Activated CD4-positive, CD25-positive, alpha-beta regulatory T cell treated with anti-CD3 and anti-CD28 coated beads, Interleukin-2, amount 50 U/mL, for 24 hours (primary cell): ENCODE measurements around the gene CDCP1.

Experiments
- ATAC-seq, 2 donors: fragments of 150-1000 bp; cut with Tn5 transposase; one replicate each; pipeline ENCODE4 v1.10.0; 2021; ENCODE audit warnings: mild to moderate bottlenecking in 1 of 2, moderate library complexity in 1 of 2

Gene CDCP1

GRCh38 chr3:45145681-45146614 lies at the start of gene CDCP1:
CDCP1 (minus strand) TSS chr3:45146378; CDS start chr3:45146287, 91 bp downstream.
- peak; percentile 48 to 51 for ATAC-seq

DNA sequence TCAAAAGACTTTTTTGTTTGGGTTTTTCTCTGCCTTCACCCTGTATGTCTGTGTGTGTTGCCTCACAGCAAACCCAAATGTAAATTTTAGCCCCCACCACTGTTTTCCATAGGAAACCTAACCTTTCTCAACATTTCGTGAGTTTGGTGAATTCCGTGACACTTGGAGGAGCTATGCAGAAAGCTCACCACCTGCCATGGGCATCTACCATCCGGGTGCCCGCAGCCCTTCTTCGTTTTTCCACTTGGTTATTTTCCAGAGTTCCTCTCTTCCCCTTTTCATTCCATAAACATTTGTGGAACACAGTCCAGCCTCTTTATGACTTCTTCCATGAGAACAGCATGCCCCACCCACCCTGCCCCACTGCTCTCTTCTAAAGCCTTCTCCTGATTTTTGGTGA lies 48.6 kb upstream of the CDCP1 start:
- ATAC-seq = no peak

DNA sequence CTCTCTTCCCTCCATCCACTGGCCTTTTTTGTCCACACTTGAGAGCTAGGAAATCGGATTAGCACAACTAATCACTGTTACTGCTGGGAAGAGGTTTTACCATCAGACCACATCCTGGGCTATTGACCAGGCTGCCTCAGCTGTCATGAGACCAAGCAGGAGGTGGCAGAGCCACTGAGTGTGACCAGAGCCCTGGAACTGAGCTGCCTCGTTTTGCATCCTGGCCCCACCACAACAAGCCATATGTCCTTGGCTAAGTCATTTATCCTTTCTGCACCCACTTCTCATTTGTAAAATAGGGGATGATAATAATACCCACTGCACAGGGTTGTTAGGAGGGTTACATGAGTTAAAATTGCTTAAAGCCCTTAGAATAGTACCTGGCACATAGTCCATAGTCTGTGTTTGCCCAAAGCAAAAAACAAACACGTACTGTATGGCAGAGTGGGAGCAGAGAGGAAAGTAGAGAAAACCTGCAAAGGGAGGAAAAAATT lies 45.8 kb upstream of the CDCP1 start:
- ATAC-seq = no peak

GRCh38 chr3:45191424-45191823 lies 45.2 kb upstream of the CDCP1 start:
- no peak for ATAC-seq

DNA sequence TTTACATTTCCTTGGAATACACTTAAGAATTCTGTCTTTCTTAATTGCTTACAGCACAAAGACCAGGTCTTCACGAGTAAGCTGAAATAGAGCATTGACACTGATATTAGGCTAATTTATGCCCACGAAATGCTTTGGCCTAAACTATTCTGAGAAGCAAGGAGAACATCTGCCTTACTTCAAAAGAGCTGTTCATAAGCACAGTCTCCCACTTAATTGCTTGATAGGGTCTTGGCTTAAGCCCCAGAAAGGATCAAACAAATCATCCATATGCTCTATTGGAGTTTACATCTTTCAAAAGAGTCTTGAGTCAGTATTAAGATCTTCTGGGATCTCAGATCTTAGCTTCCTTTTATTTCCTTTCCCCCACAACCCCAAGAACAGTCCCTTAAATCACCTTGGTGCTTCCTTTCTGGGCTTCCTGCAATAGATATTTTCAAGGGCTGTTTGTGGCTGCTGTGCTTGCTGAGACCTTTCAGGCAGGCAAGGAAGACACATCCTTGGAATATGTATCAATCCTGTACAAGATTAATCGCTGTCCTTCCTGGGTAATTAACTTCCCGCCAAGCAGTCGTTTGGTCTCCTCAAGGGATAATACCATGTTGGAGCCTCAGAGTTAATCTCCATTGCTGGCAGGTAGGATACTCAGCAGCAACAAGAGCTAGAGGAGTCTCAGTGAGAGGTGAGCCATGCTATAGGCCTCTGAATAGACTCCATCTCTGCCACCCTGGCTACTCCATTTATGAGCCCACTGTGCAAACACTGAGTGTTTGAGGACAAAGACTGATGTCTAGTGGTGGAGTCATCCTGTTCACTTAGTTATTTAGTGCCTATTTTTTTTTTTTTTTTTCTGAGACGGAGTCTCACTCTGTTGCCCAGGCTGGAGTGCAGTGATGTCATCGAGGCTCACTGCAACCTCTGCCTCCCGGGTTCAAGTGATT lies 42.8 kb upstream of the CDCP1 start:
- ATAC-seq = no peak

- ATAC-seq = no peak
Measured at GRCh38 chr3:45187694-45188141, 41.5 kb upstream of the CDCP1 start.

GRCh38 chr3:45186871-45187270 lies 40.7 kb upstream of the CDCP1 start:
- no peak for ATAC-seq

- ATAC-seq = no peak
Measured at GRCh38 chr3:45185461-45185860, 39.3 kb upstream of the CDCP1 start.

GRCh38 chr3:45185052-45185451 lies 38.9 kb upstream of the CDCP1 start:
- ATAC-seq = no peak

DNA sequence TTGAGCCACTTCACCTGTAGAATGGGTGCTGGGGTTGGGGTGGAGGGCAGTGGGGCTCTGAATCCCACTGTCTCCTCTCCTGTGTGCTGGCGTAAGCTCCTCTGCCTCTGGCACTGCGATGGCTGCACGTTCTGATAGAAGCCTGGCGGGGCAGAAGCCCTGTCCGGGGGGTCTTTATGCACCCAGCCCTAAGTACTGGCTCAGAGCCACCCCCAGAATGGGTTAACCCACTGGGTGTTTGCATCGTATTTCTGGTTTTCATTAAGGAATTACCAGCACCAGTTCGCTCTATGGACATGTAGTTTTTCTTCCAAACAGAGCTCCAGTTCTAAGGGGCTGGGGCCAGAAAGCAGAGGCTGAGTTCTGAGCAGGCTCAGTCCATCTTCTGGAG lies 37.7 kb upstream of the CDCP1 start:
- no peak for ATAC-seq

GRCh38 chr3:45182915-45183871 lies 37.0 kb upstream of the CDCP1 start:
- ATAC-seq = no peak

- ATAC-seq = no peak
Measured at GRCh38 chr3:45181496-45181895, 35.3 kb upstream of the CDCP1 start.

DNA sequence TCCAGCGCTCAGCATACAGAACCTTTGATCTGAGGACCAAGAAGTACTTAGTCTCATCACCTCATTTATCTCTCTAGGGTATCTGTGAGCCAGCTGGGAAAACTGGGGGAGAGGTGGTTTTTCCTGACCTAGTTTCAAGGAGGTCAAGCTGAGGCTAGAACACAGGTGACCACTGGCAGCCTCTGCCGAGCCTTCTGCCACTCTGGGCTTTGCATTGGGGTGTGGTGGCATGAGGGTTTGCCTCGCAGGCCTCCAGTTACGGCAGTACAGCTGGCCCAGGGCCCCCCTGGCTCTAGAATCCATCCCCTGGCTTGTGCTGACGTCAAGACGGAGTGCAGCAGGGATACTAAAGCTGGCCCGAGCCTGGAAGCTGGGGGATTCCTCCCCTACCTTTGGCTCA lies 34.7 kb upstream of the CDCP1 start:
- ATAC-seq = no peak

DNA sequence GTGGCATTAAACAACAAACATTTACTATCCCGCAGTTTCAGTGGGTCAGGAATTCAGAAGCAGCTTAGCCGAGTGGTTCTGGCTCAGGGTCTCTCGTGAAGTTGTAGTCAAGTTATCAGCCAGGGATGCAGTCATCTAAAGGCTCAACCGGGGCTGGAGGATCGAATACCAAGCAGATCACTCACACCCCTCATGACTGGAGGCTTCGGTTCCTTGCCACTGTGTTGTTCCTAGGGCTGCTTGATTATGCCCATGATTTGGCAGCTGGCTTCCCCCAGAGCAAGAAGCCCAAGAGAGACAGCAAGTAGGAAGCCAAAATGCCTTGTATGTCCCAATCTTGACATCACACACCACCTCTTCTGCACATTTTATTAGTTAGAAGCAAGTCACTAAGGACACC lies 33.9 kb upstream of the CDCP1 start:
- ATAC-seq = no peak

GRCh38 chr3:45179163-45179562 lies 33.0 kb upstream of the CDCP1 start:
- ATAC-seq = no peak

DNA sequence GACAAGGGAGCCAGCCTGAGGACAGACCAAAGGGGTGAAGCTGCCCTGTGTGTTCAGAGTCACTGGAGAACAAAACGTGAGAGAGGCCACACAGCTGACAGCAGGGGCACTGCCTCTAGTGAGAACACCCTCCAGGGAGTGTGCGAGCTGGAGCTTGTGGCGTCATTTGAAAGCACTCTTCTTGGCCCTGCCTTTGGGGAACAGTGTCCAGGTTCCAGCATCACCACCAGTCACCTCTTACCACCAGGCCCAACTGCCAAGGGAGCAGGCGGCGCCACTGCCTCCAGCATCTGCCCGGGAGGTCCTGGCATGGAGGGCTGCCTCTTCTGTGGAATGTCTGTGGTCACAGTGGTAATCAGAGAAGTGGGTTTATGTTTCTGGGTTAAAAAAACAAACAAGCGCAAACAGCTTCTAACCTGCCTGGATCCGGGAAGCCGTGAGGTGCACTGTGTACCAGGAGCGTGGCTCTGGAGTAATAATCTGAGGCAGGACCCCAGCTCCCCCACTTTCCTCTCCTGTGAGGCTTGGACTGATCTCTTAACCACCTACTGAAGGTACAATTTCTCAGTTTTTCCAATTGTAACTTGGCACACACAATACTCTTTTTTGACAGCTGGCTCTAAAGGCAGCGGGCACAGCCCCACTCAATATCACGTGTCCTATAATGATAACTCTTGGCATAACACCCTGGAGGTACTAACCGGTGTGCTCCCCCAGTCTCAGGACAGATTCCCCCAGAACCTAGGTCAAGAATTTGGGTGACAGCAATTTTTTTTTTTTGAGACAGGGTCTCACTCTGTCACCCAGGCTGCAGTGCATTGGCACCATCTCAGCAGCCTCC lies 32.2 kb upstream of the CDCP1 start:
- no peak for ATAC-seq

DNA sequence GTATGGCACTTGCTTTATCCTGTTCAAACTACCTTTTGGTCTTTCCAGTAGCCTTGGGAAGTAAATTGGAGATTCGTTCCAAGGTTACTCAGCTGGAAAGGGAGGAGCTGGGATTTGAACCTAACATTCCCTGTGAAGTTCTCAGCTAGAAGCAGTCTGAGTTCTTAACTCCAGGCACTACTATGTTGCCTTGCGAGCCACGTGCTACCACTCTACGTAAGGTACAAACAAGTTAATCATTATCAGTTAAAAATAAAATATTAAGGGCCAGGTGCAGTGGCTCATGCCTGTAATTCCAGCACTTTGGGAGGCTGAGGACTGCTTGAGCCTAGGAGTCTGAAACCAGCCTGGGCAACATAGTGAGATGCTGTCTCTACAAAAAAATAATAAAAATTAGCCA lies 30.7 kb upstream of the CDCP1 start:
- ATAC-seq = no peak

GRCh38 chr3:45174234-45174633 lies 28.1 kb upstream of the CDCP1 start:
- ATAC-seq = no peak

GRCh38 chr3:45173776-45174175 lies 27.6 kb upstream of the CDCP1 start:
- no peak for ATAC-seq

DNA sequence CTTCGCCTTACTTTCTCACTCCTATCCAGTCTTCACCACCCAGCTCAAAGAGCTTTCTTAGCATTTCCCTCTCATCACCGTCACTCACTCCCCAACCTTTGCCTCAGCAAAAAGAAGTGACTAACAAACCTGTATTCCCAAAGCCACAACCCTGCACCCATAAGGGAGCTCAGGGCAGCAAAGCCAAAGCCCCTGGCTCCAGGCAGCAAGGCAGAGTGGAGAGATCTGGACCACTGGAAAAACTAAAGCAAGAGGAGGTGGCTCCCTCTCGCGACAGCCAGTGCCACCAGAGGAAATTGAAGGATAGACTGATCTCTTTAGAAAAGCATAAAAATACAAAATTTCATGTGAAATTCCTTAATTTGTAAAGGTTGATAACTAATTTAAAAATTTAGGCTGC lies 25.1 kb upstream of the CDCP1 start:
- no peak for ATAC-seq

- no peak for ATAC-seq
Measured at GRCh38 chr3:45170096-45170495, 23.9 kb upstream of the CDCP1 start.
